Measurements from ENCODE around the gene ATM.

DNA sequence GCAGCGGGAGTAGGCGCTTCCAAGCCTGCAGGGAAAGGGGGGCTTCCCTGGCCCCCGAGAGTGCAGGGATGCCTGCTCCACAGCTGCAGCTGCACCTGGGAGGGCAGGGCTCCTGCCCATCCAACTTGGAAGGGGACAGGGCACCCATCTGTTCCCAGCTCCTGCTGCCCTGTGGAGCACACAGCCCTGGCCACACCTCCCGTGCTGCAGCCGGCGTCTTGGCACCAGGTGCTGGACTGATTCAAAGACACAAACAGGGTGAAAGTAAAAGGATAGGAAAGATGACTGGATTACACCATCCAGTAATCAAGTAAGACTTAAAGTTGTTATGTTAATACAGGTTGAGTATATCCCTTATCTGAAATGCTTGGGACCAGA, 15.2 kb upstream of the ATM start:
- TF ChIP-seq, protein P1, sequence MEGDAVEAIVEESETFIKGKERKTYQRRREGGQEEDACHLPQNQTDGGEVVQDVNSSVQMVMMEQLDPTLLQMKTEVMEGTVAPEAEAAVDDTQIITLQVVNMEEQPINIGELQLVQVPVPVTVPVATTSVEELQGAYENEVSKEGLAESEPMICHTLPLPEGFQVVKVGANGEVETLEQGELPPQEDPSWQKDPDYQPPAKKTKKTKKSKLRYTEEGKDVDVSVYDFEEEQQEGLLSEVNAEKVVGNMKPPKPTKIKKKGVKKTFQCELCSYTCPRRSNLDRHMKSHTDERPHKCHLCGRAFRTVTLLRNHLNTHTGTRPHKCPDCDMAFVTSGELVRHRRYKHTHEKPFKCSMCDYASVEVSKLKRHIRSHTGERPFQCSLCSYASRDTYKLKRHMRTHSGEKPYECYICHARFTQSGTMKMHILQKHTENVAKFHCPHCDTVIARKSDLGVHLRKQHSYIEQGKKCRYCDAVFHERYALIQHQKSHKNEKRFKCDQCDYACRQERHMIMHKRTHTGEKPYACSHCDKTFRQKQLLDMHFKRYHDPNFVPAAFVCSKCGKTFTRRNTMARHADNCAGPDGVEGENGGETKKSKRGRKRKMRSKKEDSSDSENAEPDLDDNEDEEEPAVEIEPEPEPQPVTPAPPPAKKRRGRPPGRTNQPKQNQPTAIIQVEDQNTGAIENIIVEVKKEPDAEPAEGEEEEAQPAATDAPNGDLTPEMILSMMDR (IDR thresholded peaks at IDR 0.05; ENCODE audit: insufficient read depth, low read depth, low read length) = no peak
- TF ChIP-seq EZH2 (IDR thresholded peaks at IDR 0.05; ENCODE audit: insufficient read depth, low read length) = no peak
